Measurements from ENCODE around the gene NTN1.

NTN1 gene

DNA sequence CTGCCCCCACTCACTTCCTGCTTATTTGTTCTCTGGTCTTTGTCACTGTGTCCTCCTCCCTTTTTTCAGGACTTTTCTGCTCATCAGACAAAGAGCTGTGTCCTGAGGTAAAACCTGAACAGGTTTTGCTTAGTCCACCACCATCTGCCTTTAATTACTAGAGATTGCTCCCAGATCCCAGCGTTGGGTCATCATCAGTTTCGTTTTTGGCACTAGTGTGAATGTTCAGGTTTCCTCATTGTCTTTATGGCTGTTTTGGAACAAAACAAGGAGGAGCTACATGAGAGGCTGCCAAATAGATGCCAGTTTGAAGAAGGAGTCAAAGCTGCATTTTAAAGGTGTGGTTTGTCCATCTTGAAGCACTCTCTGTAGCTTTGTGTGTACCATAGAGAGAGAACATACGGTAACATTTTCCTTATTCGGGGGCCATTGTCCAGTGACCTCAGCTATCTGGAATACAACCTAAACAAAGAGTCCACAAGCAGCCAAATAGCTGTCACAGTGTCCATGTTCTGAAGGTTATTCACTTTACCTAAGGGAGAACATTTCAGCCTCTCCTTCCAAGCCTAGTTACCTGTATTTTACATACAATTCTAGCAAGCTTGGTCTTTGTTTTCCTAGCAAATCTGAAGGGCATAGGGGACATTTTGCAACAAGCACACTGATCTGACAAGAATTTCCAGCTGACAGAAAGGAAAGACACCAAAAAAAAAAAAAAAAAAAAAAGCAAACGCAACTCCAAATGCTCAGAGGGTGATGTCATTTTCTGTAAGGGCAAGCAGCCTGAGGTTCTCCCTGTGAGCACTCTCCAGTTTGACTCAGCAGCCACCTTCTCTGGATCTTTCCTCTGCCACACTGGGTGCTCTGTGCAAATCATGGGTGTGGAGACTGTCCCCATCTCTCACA lies 196.1 kb downstream of the NTN1 start:
- DNase-seq (ENCODE audit: low read depth, low spot score) = no peak

DNA sequence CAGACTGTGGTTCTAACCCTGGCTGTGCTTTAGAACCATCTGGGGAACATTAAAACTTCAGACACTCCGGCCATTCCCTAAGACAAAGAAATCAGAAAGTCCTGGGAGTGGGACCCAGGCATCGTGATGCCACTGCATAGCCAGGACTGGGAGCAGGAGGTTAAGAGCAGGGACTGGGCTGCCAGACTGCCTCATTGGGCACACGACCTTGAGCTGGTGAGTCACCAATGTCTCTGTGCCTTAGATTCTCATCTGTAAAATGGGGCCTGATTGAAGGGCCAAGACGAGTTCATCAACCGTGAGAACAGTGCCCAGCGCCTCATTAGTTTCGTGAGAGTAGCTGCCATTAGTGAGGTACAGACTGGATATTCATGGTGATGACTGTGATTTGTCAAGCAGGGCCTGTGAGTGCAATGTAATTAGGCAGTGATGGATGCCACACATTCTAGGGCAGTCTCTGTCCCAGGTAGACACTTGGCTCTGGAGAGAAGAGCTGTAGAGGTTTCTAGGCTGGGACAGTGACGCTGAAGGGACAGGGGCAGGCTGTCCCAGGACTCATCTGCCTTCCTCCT lies 196.8 kb downstream of the NTN1 start:
- DNase-seq (ENCODE audit: low read depth, low spot score) = no peak

DNA sequence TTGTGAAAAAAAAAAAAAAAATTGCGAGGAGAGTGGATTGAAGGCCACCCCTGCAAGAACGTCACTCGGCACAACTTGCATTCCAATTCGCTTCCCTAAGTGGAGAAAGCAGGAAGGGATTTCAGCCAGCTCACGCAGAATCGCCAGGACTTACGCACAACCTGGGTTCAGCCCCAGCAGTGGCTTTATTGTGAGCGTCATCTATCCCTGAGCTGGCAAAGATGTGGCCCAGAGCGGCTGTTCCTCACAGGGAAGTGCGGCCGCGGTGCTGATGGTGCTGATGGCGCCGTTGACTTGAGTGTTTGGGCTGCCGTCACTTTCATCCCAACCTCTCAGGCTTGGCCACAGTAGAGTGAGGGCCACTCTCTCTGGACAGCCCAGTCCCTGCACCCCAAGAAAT lies 197.6 kb downstream of the NTN1 start:
- DNase-seq (ENCODE audit: low read depth, low spot score) = no peak

- DNase-seq (ENCODE audit: low read depth, low spot score) = no peak
These were observed 198.5 kb downstream of the NTN1 start for GRCh38 chr17:9219631-9220397.

DNA sequence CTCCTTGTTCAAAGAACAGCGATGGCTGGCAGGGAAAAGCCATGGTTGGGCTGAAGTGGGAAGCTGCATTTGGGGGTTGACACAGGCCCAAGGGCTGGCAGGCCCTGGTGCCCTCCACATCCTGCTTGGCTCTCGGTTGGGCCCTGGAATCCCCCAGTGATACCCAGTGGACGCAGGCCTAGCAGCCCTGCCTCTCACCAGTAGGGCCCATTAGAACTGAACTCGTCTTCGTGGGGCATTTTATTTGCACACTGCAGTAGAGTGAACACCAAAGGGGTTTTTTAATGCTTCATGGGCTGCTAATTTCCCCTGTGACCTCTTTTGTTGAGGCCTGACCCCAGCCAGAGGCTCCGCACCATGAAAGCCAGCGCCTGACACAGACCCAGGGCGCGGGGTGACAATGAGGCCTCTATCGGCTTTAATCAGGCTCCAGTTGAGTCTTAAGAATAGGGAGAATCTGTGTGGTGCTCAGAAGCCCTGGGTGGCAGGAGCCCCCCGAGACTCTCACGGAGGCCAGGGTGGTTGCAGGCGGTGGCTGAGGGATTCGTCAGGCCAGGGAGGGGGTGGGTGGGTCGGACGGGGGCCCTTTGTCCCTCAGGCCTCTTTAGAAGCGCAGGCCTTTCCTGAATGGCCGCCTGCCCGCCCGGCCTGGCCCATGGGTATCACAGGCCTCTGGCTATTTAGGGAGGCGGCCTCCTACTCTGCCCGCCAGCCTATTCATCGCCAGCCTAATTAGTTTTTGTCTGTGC lies 199.3 kb downstream of the NTN1 start:
- no peak for DNase-seq (ENCODE audit: low read depth, low spot score)

DNA sequence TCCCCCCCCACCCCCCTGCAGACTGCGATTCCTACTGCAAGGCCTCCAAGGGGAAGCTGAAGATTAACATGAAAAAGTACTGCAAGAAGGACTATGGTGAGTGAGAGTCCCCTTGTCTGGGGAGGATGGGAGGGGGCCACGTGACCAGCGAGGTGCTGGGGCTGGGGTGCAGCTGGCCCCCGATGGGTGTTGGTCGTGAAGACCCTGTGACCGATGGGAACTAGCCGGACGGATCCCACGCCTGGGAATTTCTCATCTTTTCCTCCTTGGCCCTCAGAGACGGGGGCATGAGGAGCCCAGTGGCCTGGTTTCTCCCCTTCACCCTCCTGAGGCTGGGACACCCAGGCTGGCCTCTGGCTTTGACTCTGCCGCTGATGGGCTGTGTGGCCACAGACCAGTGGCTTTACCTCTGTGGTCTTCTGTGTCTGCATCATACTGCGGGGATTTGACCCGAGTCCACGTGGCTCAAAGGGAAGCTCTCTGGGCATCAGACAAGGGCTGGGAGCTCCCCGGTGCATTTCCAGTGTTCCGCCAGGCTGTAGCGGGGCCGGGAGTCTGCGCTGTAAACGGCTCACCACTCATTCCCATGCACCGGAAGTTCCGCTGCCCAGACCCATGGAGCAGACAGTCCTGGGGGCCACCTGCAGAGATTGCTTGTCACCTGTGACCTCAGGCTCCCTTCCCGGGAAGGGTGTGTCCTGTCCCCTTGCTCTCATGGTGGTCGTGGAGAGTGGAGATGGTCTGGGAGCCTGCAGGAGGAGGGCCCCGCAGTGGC lies 200.0 kb downstream of the NTN1 start:
- DNase-seq (ENCODE audit: low read depth, low spot score) = no peak

DNA sequence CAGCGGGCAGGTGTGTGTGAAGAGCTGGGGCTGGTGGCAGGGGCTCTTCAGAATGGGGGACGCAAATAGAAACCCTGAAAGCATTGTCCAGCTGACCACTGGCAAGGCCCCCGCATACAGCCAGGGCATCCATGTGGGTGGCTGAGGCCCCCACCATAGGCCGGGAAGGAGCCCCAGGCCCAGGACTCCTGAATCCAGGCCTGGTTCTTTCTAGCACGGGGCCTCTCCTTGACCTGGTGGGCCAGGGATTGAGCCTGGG lies 200.5 kb downstream of the NTN1 start:
- no peak for DNase-seq (ENCODE audit: low read depth, low spot score)

DNA sequence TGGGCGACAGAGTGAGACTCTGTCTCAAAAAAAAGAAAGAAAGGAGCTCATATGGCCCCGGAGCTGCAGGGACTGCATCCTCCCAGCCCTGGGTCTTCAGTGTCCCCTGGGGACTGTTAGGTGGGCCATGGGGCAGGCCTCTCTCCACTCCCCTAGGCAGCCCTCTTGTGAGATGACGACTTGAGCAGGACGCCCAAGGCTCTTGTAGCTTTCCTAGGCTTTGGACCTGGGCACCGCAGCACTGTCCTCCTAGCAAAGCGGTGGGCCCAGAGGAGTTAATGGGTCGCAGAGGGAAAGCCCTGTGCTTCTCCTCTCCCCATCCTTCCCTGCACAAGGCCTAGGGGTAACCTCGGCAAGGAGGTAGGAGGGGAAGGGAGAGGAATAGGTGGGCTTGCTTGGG lies 202.2 kb downstream of the NTN1 start:
- no peak for DNase-seq (ENCODE audit: low read depth, low spot score)

- DNase-seq (ENCODE audit: low read depth, low spot score) = no peak
These were observed 203.2 kb downstream of the NTN1 start for GRCh38 chr17:9224485-9224884.

DNA sequence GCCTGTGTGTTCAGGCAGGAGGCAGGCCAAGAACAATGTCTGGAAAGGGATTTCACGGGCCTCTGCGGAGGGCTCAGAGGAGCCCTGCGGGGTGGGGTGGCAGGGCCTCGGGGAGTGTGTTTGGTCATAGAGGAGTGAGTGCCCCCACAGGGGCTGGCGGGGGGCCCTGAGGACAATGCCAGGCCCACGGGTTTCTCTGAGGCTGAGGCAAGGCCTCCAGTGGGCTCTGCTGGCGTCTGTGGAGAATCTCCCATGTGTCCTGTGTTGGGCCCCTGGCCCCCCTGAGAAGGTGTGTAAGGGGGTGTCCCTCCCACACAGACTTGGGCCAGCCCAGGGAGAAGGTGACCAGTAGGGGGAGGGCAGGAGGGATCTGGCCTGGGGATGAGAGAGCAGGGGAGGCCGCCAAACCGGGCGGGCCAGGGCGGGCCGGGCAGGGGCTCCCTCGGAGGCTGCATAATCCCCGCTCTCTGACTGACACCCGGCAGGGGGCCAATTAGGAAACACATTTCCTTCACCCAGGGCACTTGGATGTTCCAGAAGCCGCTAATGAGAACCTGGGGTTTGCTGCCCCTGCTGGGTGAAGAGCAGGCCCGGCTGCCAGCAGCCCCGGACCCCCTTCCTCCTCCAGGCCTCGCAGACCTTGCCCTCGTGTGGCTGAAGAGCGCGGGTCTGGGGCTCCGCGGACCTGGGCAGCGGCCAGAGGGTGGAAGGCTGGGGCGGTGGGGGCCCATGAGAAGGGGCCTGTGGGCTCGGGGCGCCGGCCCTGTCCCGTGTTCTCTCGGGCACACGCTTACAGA lies 204.2 kb downstream of the NTN1 start:
- no peak for DNase-seq (ENCODE audit: low read depth, low spot score)

DNA sequence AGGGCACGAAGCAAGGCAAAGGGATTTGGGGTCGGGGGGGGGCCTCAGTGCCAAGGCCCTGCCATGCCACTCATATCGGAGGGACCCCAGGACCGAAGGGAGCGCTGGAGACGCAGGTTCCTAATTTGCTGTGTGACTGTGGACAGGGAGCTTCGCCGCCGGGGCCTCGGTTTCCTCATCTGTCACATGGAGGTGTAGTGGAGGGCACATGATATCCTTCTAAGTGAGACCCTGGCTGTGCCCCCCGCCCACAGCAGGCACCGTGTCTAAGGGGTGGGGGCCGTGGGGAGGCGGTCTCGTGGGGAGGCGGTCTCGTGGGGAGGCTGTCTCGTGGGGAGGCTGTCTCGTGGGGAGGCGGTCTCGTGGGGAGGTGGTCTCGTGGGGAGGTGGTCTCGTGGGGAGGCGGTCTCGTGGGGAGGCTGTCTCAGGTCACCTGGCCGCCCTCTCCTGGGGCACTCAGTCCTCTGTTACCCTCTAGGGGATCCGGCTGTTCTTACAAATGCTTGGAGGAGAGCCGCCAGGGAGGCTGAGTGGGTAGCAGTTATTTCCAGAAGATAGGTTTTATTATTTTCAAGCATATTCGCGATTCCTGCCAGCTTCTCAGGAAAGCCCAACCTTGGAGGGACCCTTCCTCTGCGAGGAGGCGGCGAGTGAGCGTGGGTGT lies 205.0 kb downstream of the NTN1 start:
- DNase-seq (ENCODE audit: low read depth, low spot score) = no peak

- no peak for DNase-seq (ENCODE audit: low read depth, low spot score)
These were observed 205.5 kb downstream of the NTN1 start for GRCh38 chr17:9226794-9227135.

DNA sequence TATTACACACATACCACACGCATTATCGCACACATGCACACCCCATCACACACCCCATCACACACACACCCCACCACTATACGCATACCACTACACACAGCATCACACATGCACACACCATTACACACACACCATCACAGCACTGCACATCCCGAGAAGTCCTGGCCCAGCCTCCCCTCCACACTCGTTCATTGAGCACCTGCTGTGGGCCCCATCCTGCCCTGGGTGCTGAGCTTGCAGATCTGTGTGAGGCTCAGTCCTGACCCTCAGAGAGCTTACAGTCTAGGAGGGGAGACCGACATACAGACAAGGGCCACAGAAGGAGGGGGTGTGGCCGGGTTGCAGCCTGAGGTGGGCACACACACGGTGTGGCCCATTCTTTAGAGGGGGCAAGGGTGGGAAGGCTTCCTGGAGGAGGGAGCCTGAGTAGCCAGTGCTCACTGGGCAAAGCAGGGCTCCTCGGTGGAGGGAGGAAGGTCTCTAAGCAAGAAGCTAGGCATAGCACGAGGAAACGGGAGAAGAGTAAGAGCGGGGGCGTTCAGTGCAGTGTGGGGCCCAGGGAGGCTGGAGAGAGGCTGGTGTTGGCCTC lies 206.6 kb downstream of the NTN1 start:
- no peak for DNase-seq (ENCODE audit: low read depth, low spot score)

- no peak for DNase-seq (ENCODE audit: low read depth, low spot score)
These were observed 207.3 kb downstream of the NTN1 start for GRCh38 chr17:9228408-9229159.

GRCh38 chr17:9229160-9229825 lies 208.0 kb downstream of the NTN1 start:
- DNase-seq (ENCODE audit: low read depth, low spot score) = no peak

DNA sequence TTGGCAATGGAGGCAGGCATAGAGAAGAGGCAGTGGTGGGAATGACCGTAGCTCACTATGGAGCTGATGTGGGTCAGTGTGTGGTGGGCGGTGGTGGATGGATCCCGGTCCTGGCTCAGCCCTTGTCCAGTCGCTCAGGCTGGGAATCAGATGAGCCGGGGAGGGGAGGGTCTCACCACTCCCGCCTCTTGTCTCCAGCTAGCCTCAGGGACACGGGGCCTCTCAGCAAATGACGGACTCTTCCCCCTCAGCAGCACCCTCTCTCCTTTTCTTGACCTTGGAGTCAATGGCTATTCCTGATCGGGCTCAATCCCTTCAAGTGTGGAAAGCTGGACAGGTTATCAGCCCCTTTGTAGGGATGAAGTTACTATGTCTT lies 208.5 kb downstream of the NTN1 start:
- DNase-seq (ENCODE audit: low read depth, low spot score) = no peak

GRCh38 chr17:9230346-9230745 lies 209.0 kb downstream of the NTN1 start:
- DNase-seq (ENCODE audit: low read depth, low spot score) = no peak

DNA sequence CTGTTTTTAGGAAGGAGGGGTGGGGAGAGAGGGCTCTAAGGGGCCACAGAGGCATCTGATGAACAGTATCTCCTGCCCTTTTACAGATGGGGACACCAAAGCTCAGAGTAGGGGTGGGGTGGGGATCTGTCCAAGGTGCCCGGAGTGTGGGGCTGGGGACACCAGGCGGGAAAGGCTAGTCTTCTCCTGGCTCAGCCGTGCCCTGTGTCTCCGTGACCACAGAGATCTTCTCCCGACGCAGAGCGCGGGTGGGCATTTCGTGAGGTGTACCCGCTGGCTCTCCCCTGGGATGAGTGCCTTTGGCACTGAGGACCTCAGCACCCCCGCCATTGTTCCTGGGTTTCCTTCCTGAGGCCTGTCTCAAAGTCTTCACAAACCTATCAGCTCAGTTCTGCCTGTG lies 209.6 kb downstream of the NTN1 start:
- no peak for DNase-seq (ENCODE audit: low read depth, low spot score)

Measured in activated naive CD8-positive, alpha-beta T cell treated with anti-CD3 and anti-CD28 coated beads, Interleukin-2, amount 50 U/mL, for 16 hours (primary cell).